ENCODE data around the gene B4GALT6. TPM values are rescaled to one million over a fixed set of nuclear protein-coding genes. Genes with fewer than 3 reads are reported as not detected.

The B4GALT6 gene
- total and polyA plus RNA-seq, 10 of the 15 experiments (the other 5 are each of a cell fraction or from before 2014, with no cell fraction given): 11.9 to 47.4 (median 18.0) TPM

DNA sequence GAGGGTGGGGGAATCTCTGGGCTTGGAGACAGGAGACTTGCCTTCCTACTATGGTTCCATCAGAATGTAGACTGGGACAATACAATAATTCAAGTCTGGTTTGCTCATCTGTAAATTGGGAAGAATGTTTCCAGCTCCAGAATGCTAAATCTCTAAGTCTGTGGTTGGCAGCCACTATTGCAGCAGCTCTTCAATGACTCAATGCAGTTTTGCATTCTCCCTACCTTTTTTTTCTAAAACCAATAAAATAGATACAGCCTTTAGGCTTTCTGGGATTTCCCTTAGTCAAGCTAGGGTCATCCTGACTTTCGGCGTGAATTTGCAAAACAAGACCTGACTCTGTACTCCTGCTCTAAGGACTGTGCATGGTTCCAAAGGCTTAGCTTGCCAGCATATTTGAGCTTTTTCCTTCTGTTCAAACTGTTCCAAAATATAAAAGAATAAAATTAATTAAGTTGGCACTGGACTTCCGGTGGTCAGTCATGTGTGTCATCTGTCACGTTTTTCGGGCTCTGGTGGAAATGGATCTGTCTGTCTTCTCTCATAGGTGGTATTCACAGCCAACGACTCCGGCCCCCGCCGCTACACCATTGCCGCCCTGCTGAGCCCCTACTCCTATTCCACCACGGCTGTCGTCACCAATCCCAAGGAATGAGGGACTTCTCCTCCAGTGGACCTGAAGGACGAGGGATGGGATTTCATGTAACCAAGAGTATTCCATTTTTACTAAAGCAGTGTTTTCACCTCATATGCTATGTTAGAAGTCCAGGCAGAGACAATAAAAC is 86.2 kb downstream of the B4GALT6 start:
- RAD21 ChIA-PET (ENCODE audit: unreplicated experiment): no interaction called here
- Histone ChIP-seq H3K4me2 (ENCODE audit: control insufficient read depth, insufficient read depth) (no peak overlapping the region), H2AFZ (ENCODE audit: control insufficient read depth, low read depth, low read length) (no peak overlapping the region), H3K9me3 (replicated peaks; ENCODE audit: control insufficient read depth, insufficient read depth, low read length) (no peaks in the 10 kb centered on the region), H3K27ac (ENCODE audit: control insufficient read depth, insufficient read depth) (no peak overlapping the region), H3K9ac (ENCODE audit: control insufficient read depth, insufficient read depth, low read length) (no peak overlapping the region), H3K79me2 (ENCODE audit: control insufficient read depth, insufficient read depth, low read length) (no peaks in the 10 kb centered on the region), H3K27me3 (replicated peaks in 1 of 2; ENCODE audit: control insufficient read depth in 2 of 2, insufficient read depth in 2 of 2, low read length in 1 of 2) (no peaks in the 10 kb centered on the region), H3K4me1 (ENCODE audit: control insufficient read depth, insufficient read depth, low read length) (no peaks in the 10 kb centered on the region), H4K20me1 (ENCODE audit: control insufficient read depth, insufficient read depth) (no peaks in the 10 kb centered on the region), H3K4me3 (no peak overlapping the region), H3K36me3 (ENCODE audit: control insufficient read depth in 2 of 2, insufficient read depth in 2 of 2, low read length in 1 of 2) (no peaks in the 10 kb centered on the region)
- in situ Hi-C loops (cut with MboI): no loop called here
- POLR2A ChIA-PET: interaction anchor here (0.6 kb wide), 1 partner anchor 23 kb away, joined by 3 read pairs; no protein-coding TSS in a partner anchor
- SMC1A ChIA-PET (ENCODE audit: uncharacterized antibody, unreplicated experiment): interaction anchor here (0.7 kb wide), 1 partner anchor 15 kb away, joined by 3 read pairs; no protein-coding TSS in a partner anchor
- intact Hi-C loops (cut with micrococcal nuclease; ENCODE audit: unreplicated experiment): no loop called here
- BruUV-seq (replicated peaks): no TSS peak
- DNase-seq (ENCODE audit: low read depth, low spot score) (no peak), FAIRE-seq (no peak), ATAC-seq (no peak)
- TF ChIP-seq BRCA1 (IDR thresholded peaks at IDR 0.05; ENCODE audit: low read depth, low read length): no peak
- TF ChIP-seq YBX1 (IDR thresholded peaks at IDR 0.05): no peak
- TF ChIP-seq ZNF274 (IDR thresholded peaks at IDR 0.05; ENCODE audit: insufficient read depth, insufficient read length): no peak
- TF ChIP-seq, protein P1, sequence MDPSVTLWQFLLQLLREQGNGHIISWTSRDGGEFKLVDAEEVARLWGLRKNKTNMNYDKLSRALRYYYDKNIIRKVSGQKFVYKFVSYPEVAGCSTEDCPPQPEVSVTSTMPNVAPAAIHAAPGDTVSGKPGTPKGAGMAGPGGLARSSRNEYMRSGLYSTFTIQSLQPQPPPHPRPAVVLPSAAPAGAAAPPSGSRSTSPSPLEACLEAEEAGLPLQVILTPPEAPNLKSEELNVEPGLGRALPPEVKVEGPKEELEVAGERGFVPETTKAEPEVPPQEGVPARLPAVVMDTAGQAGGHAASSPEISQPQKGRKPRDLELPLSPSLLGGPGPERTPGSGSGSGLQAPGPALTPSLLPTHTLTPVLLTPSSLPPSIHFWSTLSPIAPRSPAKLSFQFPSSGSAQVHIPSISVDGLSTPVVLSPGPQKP (IDR thresholded peaks at IDR 0.05; ENCODE audit: low read depth, low read length): no peak
- TF ChIP-seq CHD1 (IDR thresholded peaks at IDR 0.05; ENCODE audit: low read depth, low read length): no peak
- no peak for TF ChIP-seq POLR2AphosphoS2 (IDR thresholded peaks at IDR 0.05; ENCODE audit: low read depth, low read length)
- TF ChIP-seq FOS (IDR thresholded peaks at IDR 0.05; ENCODE audit: borderline replicate concordance, extremely low read depth, insufficient read length): no peak
- TF ChIP-seq NR2C2 (IDR thresholded peaks at IDR 0.05; ENCODE audit: borderline replicate concordance, control insufficient read depth, insufficient read length, low read depth): no peak
- TF ChIP-seq RELA (IDR thresholded peaks at IDR 0.05; ENCODE audit: borderline replicate concordance, partially characterized antibody): no peak
- TF ChIP-seq, protein P2, sequence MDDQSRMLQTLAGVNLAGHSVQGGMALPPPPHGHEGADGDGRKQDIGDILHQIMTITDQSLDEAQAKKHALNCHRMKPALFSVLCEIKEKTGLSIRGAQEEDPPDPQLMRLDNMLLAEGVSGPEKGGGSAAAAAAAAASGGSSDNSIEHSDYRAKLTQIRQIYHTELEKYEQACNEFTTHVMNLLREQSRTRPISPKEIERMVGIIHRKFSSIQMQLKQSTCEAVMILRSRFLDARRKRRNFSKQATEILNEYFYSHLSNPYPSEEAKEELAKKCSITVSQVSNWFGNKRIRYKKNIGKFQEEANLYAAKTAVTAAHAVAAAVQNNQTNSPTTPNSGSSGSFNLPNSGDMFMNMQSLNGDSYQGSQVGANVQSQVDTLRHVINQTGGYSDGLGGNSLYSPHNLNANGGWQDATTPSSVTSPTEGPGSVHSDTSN (IDR thresholded peaks at IDR 0.05; ENCODE audit: insufficient replicate concordance, low read depth, low read length): no peak
- no peak for TF ChIP-seq YY1 (IDR thresholded peaks at IDR 0.05; ENCODE audit: low read depth, low read length)
- WGBS (ENCODE audit: insufficient coverage, insufficient replicate concordance, low lambda C conversion rate, missing lambda C conversion rate): 79% methylated on average over 13 of the region's 13 CpGs
- CTCF ChIA-PET: interaction anchor here (0.5 kb wide), 1 partner anchor 426 kb away, joined by 3 read pairs; no protein-coding TSS in a partner anchor
